ENCODE results near the gene SOX10. TPM values are rescaled to one million over a fixed set of nuclear protein-coding genes. Genes with fewer than 3 reads are reported as not detected.

The SOX10 gene
- total and polyA plus RNA-seq, 12 donors, result 0.11 to 3.8 (median 1.1) TPM

DNA sequence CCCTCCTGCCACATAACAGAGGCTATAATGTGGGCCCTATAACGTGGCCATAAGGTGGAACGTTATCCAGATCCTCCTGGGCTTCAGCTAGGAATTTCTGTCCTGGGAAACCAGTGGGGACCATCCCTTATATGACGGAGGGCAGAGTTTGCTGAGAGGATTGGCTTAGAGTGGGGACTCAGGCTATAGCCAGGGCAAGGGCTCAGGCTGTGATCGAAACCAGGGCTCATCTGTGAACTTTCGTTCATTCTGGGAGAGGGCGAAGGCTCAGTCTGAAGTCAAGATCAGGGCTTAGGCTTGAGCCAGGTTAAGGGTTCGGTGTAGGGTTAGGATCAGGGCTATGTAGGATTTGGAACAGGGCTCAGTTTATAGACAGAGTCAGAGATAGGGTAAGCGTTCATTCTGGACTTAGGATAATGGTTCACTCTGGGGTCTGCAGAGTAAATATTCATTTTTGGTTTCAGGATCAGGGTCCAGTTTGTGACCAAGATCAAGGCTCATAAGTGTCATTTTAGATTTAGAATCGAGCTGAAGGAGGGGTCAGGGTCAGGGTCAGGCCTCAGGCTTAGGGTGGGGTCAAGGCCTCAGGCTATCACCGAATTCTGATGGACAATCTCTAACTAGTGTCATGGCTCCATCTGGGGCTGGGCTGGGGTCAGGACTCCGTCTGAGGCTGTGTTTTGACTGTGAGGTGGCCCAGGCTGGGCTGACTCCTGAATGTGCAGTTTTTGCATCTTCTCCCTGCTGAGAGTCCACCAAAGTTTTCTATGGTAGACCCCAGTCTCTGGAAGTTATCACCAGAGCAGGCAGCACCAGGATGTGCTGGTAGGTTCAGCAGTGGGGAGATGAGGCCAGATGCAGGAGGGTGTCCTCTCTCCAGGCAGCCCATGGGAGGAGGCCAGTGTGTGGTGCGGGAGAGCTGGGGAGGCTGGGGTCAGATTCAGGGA lies 33.9 kb upstream of the SOX10 start:
- no peaks in the 10 kb centered on the region for H3K36me3 ChIP-seq
- ATAC-seq (peak in 1 of 8 donors; percentile 3), DNase-seq (no peak)
- H3K4me3 ChIP-seq, result no peak overlapping the region
- intact Hi-C loops (cut with DNase I), result no loop called here
- 91 to 94% methylated on average over 12 of the region's 12 CpGs for WGBS, 2 donors
- TF ChIP-seq, protein P1, sequence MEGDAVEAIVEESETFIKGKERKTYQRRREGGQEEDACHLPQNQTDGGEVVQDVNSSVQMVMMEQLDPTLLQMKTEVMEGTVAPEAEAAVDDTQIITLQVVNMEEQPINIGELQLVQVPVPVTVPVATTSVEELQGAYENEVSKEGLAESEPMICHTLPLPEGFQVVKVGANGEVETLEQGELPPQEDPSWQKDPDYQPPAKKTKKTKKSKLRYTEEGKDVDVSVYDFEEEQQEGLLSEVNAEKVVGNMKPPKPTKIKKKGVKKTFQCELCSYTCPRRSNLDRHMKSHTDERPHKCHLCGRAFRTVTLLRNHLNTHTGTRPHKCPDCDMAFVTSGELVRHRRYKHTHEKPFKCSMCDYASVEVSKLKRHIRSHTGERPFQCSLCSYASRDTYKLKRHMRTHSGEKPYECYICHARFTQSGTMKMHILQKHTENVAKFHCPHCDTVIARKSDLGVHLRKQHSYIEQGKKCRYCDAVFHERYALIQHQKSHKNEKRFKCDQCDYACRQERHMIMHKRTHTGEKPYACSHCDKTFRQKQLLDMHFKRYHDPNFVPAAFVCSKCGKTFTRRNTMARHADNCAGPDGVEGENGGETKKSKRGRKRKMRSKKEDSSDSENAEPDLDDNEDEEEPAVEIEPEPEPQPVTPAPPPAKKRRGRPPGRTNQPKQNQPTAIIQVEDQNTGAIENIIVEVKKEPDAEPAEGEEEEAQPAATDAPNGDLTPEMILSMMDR (IDR thresholded peaks at IDR 0.05), result no peak
- peaks cover 0 to 8% (median 0%) of the 10 kb centered on the region in 11 donors for H3K9me3 ChIP-seq
- peaks cover 12 to 24% (median 21%) of the 10 kb centered on the region in 9 donors for H3K4me1 ChIP-seq
- H3K27me3 ChIP-seq, result no peaks in the 10 kb centered on the region
- peak overlapping the region in 6 of 10 donors; percentile 26 to 75 (median 61) for H3K27ac ChIP-seq

DNA sequence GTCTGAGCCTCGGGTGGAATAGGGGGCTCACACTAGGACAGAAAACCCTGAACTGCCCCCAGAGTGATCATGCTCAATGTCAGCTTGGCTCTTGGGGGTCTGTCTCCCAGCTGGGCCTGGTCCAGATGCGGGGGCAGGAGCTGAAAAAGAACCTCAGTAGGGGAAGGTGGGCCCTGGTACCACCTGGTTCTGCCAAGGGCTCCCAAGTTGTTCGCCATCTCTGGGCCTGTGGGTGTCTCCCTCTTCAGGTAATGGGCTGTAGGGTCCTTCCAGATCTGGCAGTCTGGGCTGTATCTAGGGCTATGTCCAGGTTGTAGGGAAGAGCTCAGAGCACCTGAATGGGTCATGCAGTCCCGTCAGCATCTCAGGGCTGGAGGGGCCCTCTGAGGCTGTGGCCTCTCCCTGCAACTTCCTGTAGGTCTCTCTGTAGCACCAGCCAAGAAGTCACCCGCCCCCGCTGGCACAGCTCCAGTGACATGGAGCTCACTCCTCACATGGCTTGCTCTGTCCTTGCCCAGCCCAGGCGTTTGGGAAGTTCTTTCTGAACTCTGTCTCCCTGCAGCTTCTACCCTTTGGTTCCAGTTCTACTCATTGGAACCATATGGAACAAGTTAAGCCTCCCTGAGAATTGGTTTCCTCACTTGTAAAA lies 33.0 kb upstream of the SOX10 start:
- Histone ChIP-seq H3K4me1 (peaks cover 12 to 24% (median 21%) of the 10 kb centered on the region in 9 donors), H3K27ac (peak overlapping the region in 7 of 10 donors; percentile 50 to 75 (median 60)), H3K27me3 (no peaks in the 10 kb centered on the region), H3K9me3 (peaks cover 0 to 8% (median 0%) of the 10 kb centered on the region in 11 donors), H3K4me3 (no peak overlapping the region), H3K36me3 (no peaks in the 10 kb centered on the region)
- DNase-seq, result peak; percentile 83 to 85
- peak; percentile 72 to 91 (median 85) for ATAC-seq
- intact Hi-C loops (cut with DNase I), result no loop called here
- WGBS, 2 donors, result 41 to 46% methylated on average over 7 of the region's 7 CpGs
- TF ChIP-seq, protein P1 (IDR thresholded peaks at IDR 0.05), result no peak

DNA sequence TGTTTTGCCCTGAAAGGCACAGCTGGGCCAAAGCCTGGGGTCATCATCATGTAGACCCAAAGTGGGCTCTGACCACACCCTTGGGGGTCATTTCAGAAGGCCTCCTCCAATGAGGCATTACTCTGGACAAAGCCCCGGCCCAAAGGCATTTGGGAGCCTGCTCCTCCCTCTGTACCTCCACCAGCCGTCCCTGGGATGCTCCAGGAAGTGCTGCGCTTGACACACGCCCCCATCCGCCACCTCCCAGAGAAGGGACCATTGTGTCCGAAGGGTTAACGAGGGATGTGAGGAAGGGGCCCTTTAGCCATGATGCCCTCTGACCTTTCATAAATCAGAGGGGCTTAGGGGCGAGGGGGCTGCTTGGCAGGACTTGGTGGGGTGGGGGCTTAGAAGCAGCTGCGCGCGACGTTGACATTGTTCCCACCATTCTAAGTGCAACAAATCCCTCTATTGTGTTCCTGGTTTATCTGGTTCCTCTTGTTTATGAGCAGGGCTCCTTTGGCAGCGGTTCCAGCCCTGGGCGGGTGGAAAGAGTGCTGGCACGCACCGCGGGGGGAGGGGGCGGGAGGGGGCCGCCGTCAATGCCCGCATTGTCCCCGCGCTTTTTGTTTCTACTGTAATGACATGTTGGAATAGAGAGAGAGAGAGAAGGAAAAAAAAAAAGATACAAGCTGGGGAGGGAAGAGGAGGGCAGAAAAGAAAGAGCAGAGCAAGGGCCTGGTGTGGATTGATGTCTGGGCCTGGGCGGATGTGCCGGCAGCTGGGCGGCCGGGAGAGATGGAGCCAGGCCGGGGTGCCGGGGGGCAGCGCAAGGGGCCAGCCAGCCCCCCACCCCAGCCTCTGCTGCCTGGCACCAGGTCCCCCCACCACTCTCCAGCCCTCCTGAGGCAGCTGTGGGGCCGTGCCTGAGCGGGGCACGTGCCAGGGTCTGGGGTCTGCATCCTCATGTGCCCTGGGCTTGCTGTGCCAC lies 32.1 kb upstream of the SOX10 start:
- H3K27ac ChIP-seq, result peak overlapping the region in 7 of 10 donors; percentile 50 to 75 (median 60)
- TF ChIP-seq, protein P1 (IDR thresholded peaks at IDR 0.05), result no peak
- intact Hi-C loops (cut with DNase I), result no loop called here
- H3K9me3 ChIP-seq, result peaks cover 0 to 8% (median 0%) of the 10 kb centered on the region in 11 donors
- ATAC-seq, result peak; percentile 13 to 69 (median 60)
- no peaks in the 10 kb centered on the region for H3K27me3 ChIP-seq
- WGBS, 2 donors, result 49 to 53% methylated on average over 33 of the region's 33 CpGs
- no peaks in the 10 kb centered on the region for H3K36me3 ChIP-seq
- peaks cover 12 to 24% (median 21%) of the 10 kb centered on the region in 9 donors for H3K4me1 ChIP-seq
- peak; percentile 39 to 57 for DNase-seq
- H3K4me3 ChIP-seq, result peak overlapping the region in 5 of 10 donors; percentile 5 to 22 (median 13)
